Panc1 (cell line): ENCODE results near the gene SBF2. TPM values are rescaled to one million over a fixed set of nuclear protein-coding genes. Genes with fewer than 3 reads are reported as not detected.

ENCODE experiments used
- ATAC-seq: fragments of 200-7000 bp; cut with Tn5 transposase; 2 replicates; pipeline ENCODE4 v1.9.1; 2020; ENCODE audit warnings: mild to moderate bottlenecking, moderate library complexity
- BruUV-seq: library from RNA; stranded (reverse); fragments of 400-500 nt; replicated peaks from 2 replicates; lab custom pipeline; 2021; lab: Mats Ljungman, UMichigan
- CTCF ChIA-PET: fragments of 300-600 bp; sonication (Branson Sonifier 250); formaldehyde crosslinking; loops from one replicate; lab custom pipeline; 2022; ENCODE audit warnings: antibody characterized with exemption; lab: Charles Lee
- POLR2A ChIA-PET: fragments of 300-600 bp; sonication (Branson Sonifier 250); formaldehyde crosslinking; loops from one replicate; lab custom pipeline; 2022; ENCODE audit warnings: antibody characterized with exemption; lab: Charles Lee
- DNase-seq: peaks from one replicate; pipeline ENCODE4 v3.0.0-alpha.2; 2010; ENCODE audit warnings: low read depth, low spot score
- H3K27ac ChIP-seq: 2 replicates; pipeline ENCODE4 v1.5.1; 2011; ENCODE audit warnings: mild to moderate bottlenecking, low read length, inconsistent platforms
- H3K27me3 ChIP-seq: fragments of 200-500 bp; sonication (Bioruptor generic); 2 replicates; pipeline ENCODE4 v1.6.0; 2014; ENCODE audit warnings: low read length, inconsistent platforms; ENCODE audit not compliant: control insufficient read depth, insufficient read depth
- H3K36me3 ChIP-seq: fragments of 200-500 bp; sonication (Bioruptor generic); 2 replicates; pipeline ENCODE4 v1.5.1; 2014; ENCODE audit warnings: inconsistent platforms, mild to moderate bottlenecking, low read length, moderate library complexity; ENCODE audit not compliant: control insufficient read depth, insufficient read depth
- H3K4me1 ChIP-seq: 2 replicates; pipeline ENCODE4 v1.5.1; 2011; ENCODE audit warnings: inconsistent platforms, mild to moderate bottlenecking, low read length, moderate library complexity; ENCODE audit not compliant: control insufficient read depth, insufficient read depth
- H3K4me3 ChIP-seq, 2 experiments: 2 replicates each; pipeline ENCODE4 v1.5.1; 2011 to 2012; ENCODE audit warnings: low read depth in 2 of 2, low read length in 2 of 2, mild to moderate bottlenecking in 2 of 2, inconsistent platforms in 1 of 2, moderate library complexity in 1 of 2
- H3K9me3 ChIP-seq: fragments of 200-500 bp; sonication (Bioruptor generic); 2 replicates; pipeline ENCODE4 v1.5.1; 2014; ENCODE audit warnings: low read depth, mild to moderate bottlenecking, inconsistent platforms, low read length, moderate library complexity; ENCODE audit not compliant: control insufficient read depth, insufficient read depth
- POLR2AphosphoS5 ChIP-seq: IDR thresholded peaks from 2 replicates; pipeline ENCODE4 v1.6.1; 2012; ENCODE audit warnings: mild to moderate bottlenecking, low read depth, low read length, moderate library complexity
- SIN3A ChIP-seq: IDR thresholded peaks from 2 replicates; pipeline ENCODE4 v1.6.1; 2012; ENCODE audit warnings: low read depth, mild to moderate bottlenecking, low read length, moderate library complexity, borderline replicate concordance; ENCODE audit not compliant: insufficient read depth
- TCF7L2 ChIP-seq: IDR thresholded peaks from 2 replicates; pipeline ENCODE4 v1.6.1; 2011; ENCODE audit warnings: mild to moderate bottlenecking, low read depth, low read length, inconsistent platforms
- in situ Hi-C: cut with HindIII; loops from 2 replicates; pipeline ENCODE4 v1.10.0; 2016; ENCODE audit warnings: low sequenced_read_pairs, low pct_unique_long_range_greater_than_20kb
- intact Hi-C: fragments of 100-400 bp; cut with micrococcal nuclease; formaldehyde crosslinking; loops from one replicate; pipeline ENCODE4 v1.10.0; 2022; ENCODE audit not compliant: unreplicated experiment
- total RNA-seq: library from RNA; stranded (reverse); gene quantifications from one replicate; pipeline ENCODE4 v1.2.1, GENCODE V29; 2021; ENCODE audit not compliant: unreplicated experiment
- TF ChIP-seq, protein P1 (sequence below), 2 experiments: IDR thresholded peaks; 2 replicates each; pipeline ENCODE4 v1.6.1; 2011 to 2012; ENCODE audit warnings: low read depth in 2 of 2, control low read depth in 1 of 2, low read length in 1 of 2, mild to moderate bottlenecking in 1 of 2, moderate library complexity in 1 of 2; ENCODE audit not compliant: insufficient read depth in 1 of 2
- TF ChIP-seq, protein P2 (sequence below): fragments of 450-650 bp; IDR thresholded peaks from 2 replicates; pipeline ENCODE4 v1.5.1; 2017; ENCODE audit warnings: mild to moderate bottlenecking

The SBF2 gene
- total RNA-seq, 1 experiment from 2014 or later = 65.0 TPM

DNA sequence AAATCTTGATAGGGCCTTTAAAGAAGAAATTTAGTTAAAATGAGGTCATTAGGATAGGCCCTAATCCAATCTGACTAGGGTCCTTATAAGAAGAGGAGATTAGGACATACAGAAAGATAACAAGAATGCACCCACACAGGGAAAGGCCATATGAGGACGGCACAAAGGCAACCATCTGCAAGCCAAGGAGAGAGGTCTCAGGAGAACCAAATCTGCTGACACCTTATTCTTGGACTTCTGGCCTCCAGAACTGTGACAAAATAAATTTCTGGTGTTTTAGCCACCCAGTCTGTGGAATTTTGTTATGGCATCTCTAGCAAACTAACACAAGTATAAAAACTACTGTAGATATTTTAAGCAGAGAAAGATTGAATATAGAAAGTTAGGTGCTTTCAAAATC is 39.5 kb upstream of the SBF2 start:
- no peak overlapping the region for H3K4me3 ChIP-seq
- no peaks in the 10 kb centered on the region for H3K9me3 ChIP-seq
- ChIA-PET POLR2A (no interaction called here), CTCF (no interaction called here)
- ATAC-seq (no peak), DNase-seq (no peak)
- no peaks in the 10 kb centered on the region for H3K36me3 ChIP-seq
- BruUV-seq = no TSS peak
- intact Hi-C loops (no loop called here), in situ Hi-C loops (no loop called here)
- TF ChIP-seq, protein P1, sequence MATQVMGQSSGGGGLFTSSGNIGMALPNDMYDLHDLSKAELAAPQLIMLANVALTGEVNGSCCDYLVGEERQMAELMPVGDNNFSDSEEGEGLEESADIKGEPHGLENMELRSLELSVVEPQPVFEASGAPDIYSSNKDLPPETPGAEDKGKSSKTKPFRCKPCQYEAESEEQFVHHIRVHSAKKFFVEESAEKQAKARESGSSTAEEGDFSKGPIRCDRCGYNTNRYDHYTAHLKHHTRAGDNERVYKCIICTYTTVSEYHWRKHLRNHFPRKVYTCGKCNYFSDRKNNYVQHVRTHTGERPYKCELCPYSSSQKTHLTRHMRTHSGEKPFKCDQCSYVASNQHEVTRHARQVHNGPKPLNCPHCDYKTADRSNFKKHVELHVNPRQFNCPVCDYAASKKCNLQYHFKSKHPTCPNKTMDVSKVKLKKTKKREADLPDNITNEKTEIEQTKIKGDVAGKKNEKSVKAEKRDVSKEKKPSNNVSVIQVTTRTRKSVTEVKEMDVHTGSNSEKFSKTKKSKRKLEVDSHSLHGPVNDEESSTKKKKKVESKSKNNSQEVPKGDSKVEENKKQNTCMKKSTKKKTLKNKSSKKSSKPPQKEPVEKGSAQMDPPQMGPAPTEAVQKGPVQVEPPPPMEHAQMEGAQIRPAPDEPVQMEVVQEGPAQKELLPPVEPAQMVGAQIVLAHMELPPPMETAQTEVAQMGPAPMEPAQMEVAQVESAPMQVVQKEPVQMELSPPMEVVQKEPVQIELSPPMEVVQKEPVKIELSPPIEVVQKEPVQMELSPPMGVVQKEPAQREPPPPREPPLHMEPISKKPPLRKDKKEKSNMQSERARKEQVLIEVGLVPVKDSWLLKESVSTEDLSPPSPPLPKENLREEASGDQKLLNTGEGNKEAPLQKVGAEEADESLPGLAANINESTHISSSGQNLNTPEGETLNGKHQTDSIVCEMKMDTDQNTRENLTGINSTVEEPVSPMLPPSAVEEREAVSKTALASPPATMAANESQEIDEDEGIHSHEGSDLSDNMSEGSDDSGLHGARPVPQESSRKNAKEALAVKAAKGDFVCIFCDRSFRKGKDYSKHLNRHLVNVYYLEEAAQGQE (IDR thresholded peaks at IDR 0.05; ENCODE audit: insufficient read depth in 1 of 2, low read depth in 2 of 2, low read length in 1 of 2) = no peak
- TF ChIP-seq TCF7L2 (no peak), POLR2AphosphoS5 (no peak), SIN3A (no peak)
- TF ChIP-seq, protein P2, sequence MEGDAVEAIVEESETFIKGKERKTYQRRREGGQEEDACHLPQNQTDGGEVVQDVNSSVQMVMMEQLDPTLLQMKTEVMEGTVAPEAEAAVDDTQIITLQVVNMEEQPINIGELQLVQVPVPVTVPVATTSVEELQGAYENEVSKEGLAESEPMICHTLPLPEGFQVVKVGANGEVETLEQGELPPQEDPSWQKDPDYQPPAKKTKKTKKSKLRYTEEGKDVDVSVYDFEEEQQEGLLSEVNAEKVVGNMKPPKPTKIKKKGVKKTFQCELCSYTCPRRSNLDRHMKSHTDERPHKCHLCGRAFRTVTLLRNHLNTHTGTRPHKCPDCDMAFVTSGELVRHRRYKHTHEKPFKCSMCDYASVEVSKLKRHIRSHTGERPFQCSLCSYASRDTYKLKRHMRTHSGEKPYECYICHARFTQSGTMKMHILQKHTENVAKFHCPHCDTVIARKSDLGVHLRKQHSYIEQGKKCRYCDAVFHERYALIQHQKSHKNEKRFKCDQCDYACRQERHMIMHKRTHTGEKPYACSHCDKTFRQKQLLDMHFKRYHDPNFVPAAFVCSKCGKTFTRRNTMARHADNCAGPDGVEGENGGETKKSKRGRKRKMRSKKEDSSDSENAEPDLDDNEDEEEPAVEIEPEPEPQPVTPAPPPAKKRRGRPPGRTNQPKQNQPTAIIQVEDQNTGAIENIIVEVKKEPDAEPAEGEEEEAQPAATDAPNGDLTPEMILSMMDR = no peak
- H3K27me3 ChIP-seq = no peaks in the 10 kb centered on the region
- no peak overlapping the region for H3K27ac ChIP-seq
- H3K4me1 ChIP-seq = peaks cover 3% of the 10 kb centered on the region; the same call in 1 of the 2 replicates

GRCh38 chr11:10331548-10332289 is 37.7 kb upstream of the SBF2 start:
- ATAC-seq (no peak), DNase-seq (no peak)
- Histone ChIP-seq H3K9me3 (no peaks in the 10 kb centered on the region), H3K27ac (no peak overlapping the region), H3K27me3 (no peaks in the 10 kb centered on the region), H3K4me3 (no peak overlapping the region), H3K36me3 (no peaks in the 10 kb centered on the region), H3K4me1 (peaks cover 9% of the 10 kb centered on the region; the same call in 1 of the 2 replicates)
- intact Hi-C loops (no loop called here), in situ Hi-C loops (no loop called here)
- ChIA-PET POLR2A (no interaction called here), CTCF (no interaction called here)
- BruUV-seq = no TSS peak
- TF ChIP-seq, protein P2 = no peak
- TF ChIP-seq SIN3A (no peak), POLR2AphosphoS5 (no peak), TCF7L2 (no peak)
- TF ChIP-seq, protein P1 (IDR thresholded peaks at IDR 0.05; ENCODE audit: insufficient read depth in 1 of 2, low read depth in 2 of 2, low read length in 1 of 2) = no peak
